DOHH2 (cell line): Measurements from ENCODE around the gene TYROBP.

ENCODE experiments used
- EZH2phosphoT487 ChIP-seq: fragments of 200-600 bp; sonication (generic); IDR thresholded peaks from 2 replicates; pipeline ENCODE4 v1.6.1; 2017; ENCODE audit warnings: borderline replicate concordance, mild to moderate bottlenecking, antibody characterized with exemption, low read length, moderate library complexity, mixed read lengths
- TF ChIP-seq, protein P1 (sequence below): fragments of 200-600 bp; sonication (generic); IDR thresholded peaks from one replicate; pipeline ENCODE4 v1.5.1; 2014; ENCODE audit warnings: antibody characterized with exemption, mild to moderate bottlenecking, low read depth, low read length; ENCODE audit not compliant: poor library complexity, severe bottlenecking

GRCh38 chr19:35894342-35894741, 13.8 kb downstream of the TYROBP start:
- no peak for TF ChIP-seq EZH2phosphoT487
- TF ChIP-seq, protein P1, sequence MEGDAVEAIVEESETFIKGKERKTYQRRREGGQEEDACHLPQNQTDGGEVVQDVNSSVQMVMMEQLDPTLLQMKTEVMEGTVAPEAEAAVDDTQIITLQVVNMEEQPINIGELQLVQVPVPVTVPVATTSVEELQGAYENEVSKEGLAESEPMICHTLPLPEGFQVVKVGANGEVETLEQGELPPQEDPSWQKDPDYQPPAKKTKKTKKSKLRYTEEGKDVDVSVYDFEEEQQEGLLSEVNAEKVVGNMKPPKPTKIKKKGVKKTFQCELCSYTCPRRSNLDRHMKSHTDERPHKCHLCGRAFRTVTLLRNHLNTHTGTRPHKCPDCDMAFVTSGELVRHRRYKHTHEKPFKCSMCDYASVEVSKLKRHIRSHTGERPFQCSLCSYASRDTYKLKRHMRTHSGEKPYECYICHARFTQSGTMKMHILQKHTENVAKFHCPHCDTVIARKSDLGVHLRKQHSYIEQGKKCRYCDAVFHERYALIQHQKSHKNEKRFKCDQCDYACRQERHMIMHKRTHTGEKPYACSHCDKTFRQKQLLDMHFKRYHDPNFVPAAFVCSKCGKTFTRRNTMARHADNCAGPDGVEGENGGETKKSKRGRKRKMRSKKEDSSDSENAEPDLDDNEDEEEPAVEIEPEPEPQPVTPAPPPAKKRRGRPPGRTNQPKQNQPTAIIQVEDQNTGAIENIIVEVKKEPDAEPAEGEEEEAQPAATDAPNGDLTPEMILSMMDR, result no peak
